HuH-7 (cell line): ENCODE results near the gene DYNC1I1.

Experiments used
- DNase-seq: peaks from one replicate; pipeline ENCODE4 v3.0.0; 2011; ENCODE audit warnings: low spot score

Gene DYNC1I1

GRCh38 chr7:96085953-96086352 is 313.6 kb downstream of the DYNC1I1 start:
- no peak for DNase-seq

GRCh38 chr7:96088579-96088978 is 316.2 kb downstream of the DYNC1I1 start:
- DNase-seq = no peak

DNA sequence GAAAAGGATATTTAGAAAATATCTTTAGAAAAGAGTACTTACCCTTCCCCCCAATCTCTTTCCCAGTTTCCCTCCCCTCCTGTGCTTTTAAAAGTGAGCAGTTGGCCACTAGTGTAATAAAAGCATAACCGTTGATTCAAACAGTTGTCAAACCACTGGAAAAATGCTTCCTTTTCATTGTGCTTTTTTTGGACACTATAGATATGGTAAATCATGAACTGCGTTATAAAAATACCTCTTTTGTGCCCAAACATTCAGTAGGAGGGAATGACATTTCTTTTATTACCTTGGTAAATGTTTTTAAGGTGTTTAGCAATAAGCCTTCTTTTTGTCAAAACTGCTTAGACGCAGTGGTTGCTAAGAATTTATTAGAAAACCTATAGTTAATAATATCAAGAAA is 317.2 kb downstream of the DYNC1I1 start:
- DNase-seq = no peak

DNA sequence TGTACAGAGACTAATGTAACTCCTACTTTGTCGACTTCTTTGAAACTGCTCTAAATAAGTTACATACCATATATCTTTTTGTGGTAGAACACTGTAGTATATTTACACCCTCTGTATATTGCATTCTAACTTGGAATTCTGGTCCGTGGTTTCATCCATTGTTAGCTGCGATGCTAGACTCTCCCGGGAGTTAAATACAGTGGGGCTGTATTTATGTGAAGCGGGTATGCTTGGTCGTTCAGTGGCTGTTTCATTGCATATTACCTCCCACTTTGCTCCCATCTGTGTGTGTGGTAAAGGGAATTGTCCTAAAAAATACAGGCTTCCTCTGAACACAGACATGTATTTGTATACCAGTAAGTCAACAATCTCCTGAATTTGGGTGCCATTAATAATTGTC is 318.4 kb downstream of the DYNC1I1 start:
- no peak for DNase-seq

GRCh38 chr7:96093435-96093834 is 321.1 kb downstream of the DYNC1I1 start:
- no peak for DNase-seq

- DNase-seq = no peak
Observed at GRCh38 chr7:96097835-96098234, 325.5 kb downstream of the DYNC1I1 start.

DNA sequence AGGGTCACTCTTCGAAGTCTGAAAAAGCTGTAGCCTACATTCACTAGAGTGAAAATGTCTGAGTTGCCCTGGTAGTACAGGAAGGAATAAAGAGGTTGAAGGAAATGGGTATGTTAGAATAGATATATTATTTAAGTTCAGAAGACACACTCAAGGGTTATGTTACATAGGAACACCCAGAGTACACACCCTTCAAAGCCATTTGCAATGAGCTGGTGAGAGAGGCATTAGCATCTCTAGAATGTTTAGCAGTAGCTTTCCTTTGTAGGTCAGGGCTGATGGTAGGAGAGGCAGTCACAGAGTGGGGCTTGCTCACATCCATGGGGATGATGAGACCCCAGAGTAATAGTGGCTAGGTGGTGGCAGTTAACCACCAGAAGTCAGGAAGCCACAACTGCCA is 328.4 kb downstream of the DYNC1I1 start:
- DNase-seq = no peak

- DNase-seq = no peak
Observed at GRCh38 chr7:96102096-96102811, 329.9 kb downstream of the DYNC1I1 start.

DNA sequence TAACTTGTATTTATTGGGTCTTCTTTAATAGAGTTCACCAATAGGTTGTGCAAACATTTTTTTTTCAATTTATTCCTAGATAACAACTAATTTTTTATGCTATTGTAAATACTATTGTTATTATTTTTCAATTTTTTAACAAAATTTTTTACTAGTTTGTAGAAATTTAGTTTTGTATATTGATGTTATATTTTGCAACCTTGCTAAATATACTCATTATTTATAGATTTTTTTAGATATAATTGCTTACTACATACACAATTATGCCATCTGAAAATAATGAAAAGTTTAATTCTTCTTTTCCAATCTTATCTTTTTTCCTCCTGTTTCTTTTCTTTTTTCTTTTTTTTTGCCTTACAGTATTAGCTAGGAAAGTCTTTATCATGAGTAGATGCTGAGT is 332.6 kb downstream of the DYNC1I1 start:
- no peak for DNase-seq

DNA sequence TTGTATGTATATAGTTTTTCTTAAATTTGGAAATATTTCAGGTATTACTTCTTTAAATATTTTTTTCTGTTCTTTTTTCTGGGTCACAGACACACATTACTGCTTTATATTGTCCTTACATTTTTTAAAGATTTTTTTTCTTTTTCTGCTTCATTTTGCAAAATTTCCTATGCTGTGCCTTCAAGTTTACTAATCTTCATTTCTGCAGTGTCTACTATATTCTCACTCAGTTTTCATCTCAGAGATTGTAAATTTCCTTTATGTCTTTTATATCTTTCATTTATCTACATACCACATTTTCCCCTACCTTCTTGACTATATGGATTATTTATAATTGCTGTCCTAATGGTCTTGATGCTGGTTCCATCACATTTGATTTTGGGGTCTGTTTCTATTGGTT is 339.1 kb downstream of the DYNC1I1 start:
- DNase-seq = no peak

DNA sequence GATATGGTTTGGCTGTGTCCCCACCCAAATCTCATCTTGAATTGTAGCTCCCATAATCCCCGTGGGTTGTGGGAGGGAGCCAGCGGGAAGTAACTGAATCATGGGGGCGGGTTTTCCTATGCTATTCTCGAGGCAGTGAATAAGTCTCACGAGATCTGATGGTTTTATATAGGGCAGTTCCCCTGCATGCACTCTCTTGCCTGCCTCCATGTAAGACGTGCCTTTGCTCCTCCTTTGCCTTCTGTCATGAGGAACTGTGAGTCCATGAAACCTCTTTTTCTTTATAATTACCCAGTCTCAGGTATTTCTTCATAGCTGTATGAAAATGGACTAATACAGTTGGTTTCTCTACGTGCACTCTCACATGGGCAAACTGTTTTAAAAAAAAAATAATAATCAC is 341.8 kb downstream of the DYNC1I1 start:
- DNase-seq = no peak

DNA sequence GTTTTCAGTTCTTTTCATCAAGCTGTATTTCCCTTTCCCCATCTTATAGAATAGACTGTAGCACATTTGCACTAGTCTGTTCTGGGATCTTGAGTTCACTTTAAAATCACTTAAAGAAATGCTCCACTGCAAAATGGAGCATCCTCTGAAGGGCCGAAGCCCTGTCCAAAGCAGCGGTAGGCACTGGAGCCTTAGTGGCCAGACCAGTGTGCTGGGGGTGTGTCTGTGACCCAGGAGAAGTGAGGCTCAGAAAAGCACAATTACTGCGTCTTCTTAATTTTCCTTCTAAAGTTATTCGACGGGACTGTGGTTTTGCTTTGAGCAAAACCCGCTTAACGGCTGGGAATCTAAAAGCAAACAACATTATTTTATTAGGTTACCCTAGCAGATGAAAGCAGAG is 343.8 kb downstream of the DYNC1I1 start:
- DNase-seq = no peak

GRCh38 chr7:96118449-96119001 is 346.2 kb downstream of the DYNC1I1 start:
- DNase-seq = no peak

DNA sequence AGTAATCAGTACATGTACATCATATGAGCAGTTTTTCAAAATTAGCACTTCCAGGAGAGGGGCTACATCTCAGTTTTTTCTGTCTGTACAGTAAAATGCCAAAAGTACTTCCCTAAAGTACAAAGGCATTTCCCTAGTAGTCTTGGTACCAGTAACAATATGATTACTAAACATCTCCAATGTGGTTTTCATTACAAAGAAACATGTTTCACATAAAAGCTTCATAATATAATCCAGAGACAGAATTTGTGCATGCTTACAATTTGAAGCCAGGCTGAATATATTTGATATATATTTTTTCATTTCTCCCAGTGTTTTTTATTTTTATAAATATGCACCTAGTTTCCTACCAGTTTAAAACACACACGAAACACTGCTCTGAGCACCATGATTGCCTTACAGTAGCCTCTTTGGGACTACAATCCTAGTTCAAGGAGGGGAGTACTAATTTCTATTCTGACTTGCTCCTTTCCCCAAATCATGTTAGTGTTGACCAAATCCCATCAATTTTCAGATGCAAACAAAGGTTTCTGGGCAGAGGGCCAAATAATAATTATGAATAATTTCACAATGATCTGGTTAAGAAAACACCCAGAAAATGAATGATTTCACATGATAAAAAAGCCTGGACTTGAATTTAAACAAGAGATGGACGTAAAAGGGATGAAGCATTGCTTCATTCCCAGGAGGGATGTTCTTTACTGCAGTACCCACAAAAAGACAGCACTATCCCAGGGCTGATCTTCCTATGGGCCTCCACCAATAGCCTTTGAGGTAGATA is 348.3 kb downstream of the DYNC1I1 start:
- no peak for DNase-seq

GRCh38 chr7:96121752-96122151 is 349.4 kb downstream of the DYNC1I1 start:
- DNase-seq = no peak

DNA sequence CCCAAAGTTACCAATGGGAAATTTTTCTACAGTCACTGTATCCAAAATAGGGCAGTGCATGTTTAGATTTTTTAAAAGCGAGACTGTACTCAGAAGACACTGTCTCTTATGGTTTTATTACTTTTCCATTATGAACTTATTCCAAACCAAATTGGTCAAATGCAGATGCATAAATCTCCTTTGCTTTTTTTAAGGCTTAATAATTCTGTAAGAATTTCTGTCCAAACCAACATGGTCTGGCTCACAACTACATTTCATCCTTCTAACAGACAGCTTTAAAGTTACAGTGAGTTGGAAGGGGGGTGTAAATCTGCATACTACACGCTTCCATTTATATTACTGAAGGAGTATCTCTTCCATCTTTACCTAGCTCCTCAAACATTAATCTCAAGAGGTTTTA is 350.4 kb downstream of the DYNC1I1 start:
- no peak for DNase-seq

DNA sequence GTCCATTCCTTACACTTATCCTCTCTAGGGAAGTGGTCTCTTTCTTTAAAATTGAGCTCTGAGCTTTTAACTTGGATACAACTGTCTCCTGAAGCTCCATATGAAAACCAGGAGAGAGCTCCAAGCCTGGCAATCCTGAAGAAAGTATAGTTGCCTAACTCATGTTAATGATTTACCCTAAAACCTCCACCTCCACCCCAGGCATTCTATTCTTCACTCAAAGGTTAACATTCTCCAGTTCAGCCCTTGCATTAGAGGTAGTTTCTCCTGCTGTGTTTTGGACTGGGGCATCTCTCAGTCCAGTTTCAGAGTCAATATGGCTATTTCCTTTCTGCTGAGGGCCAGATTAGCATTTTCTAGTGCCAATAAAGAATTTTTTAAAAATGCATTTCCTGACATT is 354.0 kb downstream of the DYNC1I1 start:
- peak; percentile 67 for DNase-seq

DNA sequence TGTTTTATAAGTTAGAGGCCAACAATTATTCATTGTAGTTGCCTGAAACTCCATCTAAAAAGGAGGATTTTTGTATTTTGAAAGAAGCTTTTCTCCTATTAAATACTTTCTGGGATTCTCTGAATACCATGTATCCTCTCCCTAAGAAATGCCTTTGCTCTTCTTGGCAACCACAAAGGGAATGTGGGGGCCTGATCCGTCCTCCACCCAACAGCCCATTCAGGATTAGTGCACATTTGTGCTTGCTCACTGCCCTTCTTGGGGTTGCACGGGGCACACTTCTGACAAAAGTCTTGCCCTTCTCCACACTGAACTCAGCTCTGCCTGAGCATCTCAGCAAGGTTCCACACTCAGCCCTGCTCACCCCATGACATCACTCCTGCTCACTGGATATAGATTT is 355.4 kb downstream of the DYNC1I1 start:
- no peak for DNase-seq

- no peak for DNase-seq
Observed at GRCh38 chr7:96131525-96131924, 359.2 kb downstream of the DYNC1I1 start.

DNA sequence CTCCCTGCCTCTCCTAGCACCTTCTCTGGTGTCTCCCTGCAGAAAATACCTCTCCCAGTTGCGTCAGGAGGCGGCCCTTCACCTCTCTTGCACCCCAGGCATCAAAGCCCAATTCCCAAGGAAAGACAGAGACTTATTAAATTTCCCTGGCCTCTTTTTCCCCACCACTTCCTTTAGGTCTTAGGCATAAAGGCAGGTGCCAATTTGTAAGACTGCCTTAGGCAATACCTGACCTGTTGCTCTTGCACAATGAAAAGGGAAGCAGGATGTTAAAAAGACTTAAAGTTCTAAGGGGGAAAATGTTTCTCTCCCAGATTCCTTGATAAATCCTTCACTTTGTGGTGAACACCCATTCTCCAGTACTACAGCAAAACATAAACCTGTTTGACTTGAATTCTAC is 362.9 kb downstream of the DYNC1I1 start:
- DNase-seq = no peak

GRCh38 chr7:96136600-96137239 is 364.4 kb downstream of the DYNC1I1 start:
- no peak for DNase-seq

- no peak for DNase-seq
Observed at GRCh38 chr7:96143495-96144259, 371.3 kb downstream of the DYNC1I1 start.
